D721Med (cell line): ENCODE results near the gene CCT5.
A peak's percentile ranks its signal among the peaks of the same experiment; 100 is the strongest.
"Not testable (repeated sequence)": the region's sequence is repeated elsewhere in the genome, so short reads cannot be mapped to it uniquely, and the experiment has no call there.

Source experiments
- DNase-seq: peaks from one replicate; pipeline ENCODE4 v3.0.0; 2011; ENCODE audit warnings: low spot score; ENCODE audit not compliant: insufficient read length
- FAIRE-seq: peaks from 2 replicates; lab custom pipeline; 2011; peaks lifted over from hg19 to GRCh38; lab: Jason Lieb, UNC
- CTCF ChIP-seq: IDR thresholded peaks from 2 replicates; pipeline ENCODE4 v1.5.1; 2012; ENCODE audit warnings: mild to moderate bottlenecking, control low read depth; ENCODE audit not compliant: insufficient read depth; ENCODE audit errors: missing control alignments

CCT5 gene

DNA sequence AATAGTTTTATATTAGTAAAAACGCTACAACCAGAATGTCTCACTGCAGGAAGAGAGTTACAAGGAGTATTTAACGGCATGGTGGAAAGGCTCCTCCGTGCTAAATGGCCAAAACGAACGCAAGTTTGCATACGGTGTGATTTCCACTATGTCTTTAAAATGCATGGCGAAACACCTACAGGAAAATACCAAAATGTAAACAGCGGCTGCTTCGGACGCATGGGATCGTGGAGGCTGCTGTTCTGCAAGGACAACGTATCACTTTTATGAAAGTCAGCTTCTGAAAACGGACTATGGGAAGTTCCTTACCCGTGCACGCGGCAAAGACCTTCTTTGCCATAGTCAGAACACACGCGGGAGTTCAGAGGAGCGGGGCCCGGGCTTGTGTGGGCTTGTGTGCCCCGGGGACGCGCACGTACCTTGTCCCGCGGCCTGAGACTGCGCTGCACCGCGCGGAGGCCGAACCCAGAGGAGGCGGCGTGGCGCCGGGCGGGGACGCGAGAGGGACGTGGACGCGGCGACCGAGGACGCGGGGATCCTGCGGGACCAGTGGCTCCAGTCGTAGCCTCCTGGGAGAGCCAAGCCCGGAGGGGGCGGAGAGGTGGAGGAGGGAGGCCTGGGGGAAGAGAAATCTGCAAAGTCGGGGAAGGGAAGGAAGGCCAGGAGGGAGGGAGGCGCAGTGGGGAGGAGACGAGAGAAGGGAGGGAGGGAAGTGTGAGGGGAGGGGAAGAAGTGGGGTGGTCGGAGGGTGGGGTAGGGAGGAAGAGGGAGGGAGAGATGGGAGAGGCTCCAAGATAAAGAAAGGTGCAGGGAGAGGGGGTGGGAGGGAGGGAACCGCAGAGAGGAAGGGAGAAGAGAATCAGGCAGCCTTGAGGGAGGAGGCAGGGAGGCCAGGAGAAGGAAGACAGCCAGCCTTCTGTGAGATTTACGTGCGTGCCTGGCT lies 57.4 kb downstream of the CCT5 start, which contains the start of gene CMBL:
CMBL (minus strand) TSS at position 697 of the 943 bp plus-strand sequence. CDS start 17,140 bp downstream, outside the sequence.
- no peak for TF ChIP-seq CTCF
- FAIRE-seq: no peak
- DNase-seq: peak; percentile 63

DNA sequence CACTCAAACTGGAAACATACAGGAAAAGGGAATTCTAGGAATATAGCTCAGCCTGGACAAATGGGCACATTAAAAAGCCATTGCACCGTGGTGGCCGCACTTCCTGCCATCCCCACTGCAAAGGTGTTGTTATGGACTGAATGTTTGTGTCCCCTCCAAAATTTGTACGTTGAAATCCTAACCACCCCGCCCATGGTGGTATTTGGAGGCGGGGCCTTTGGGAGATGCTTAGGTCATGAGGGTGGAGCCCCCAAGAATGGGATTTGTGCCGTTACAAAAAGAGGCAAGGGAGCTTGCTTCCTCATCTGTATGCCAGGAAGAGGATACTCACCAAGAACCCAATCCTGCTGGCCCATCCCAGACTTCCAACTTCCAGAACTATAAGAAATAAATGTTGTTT lies 58.8 kb downstream of the CCT5 start:
- FAIRE-seq (no peak), DNase-seq (no peak)
- no peak for TF ChIP-seq CTCF

DNA sequence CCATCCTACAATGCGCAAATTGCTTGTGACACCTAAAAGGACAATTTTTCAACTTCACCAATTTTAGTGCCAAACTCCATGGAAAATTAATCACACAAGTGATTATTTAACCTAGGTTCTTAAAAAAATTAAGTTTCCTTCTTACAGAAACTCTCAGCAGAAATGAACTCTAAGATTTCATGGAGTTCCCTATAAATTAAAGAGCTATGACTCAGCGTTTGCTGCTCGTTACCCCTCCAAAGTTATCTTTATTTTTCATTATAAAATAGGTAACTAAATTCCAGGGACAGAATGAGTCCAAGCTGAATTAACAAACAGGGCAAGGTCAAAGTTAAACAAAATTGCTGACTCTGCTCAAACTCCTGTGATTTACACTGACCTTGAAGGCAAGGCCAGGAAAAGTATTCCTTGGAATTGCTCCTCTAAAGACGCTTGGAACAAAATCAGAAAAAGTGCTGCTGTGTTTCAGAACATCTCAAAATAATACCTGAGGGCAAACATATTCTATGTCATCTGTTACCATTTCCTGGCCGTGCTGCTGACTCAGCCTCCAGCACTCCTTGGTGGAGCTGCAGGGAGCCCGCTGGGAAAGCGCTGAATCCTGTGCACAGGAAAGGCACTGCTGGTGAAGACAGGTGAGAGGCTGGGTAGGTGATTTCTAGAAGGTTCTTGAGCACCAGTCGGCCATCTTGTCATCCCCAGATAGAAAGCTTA lies 60.1 kb downstream of the CCT5 start:
- FAIRE-seq (no peak), DNase-seq (no peak)
- TF ChIP-seq CTCF: no peak

GRCh38 chr5:10310835-10311570 lies 60.9 kb downstream of the CCT5 start:
- not testable (repeated sequence) for DNase-seq, FAIRE-seq

GRCh38 chr5:10311595-10312425 lies 61.7 kb downstream of the CCT5 start:
- DNase-seq (no peak), FAIRE-seq (no peak)
- TF ChIP-seq CTCF: no peak

DNA sequence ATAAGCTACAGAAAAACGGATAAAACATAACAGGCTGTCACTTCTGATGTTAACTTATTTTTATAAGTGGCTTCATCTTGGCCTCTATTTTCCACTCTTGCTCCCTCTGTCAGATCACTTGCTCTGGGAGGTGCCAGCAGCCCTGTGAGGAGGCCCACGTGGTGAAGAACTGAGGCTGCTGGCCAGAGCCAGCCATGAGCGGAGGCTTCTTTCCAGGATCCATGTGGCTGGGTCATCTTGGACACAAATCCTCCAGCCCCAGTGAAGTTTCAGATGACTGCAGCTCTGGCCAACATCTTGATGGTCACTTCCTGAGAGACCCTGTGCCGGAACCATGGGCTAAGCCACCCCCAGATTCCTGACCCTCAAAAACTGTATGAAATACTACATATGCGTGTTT lies 65.1 kb downstream of the CCT5 start:
- TF ChIP-seq CTCF: no peak
- no peak for DNase-seq
- no peak for FAIRE-seq
